Tibial artery (tissue), 4 donors: Measurements from ENCODE around the gene CGNL1.

ENCODE experiments used
- DNase-seq, 2 donors: peaks; one replicate each; pipeline ENCODE4 v3.0.0-alpha.2; 2019
- H3K27ac ChIP-seq, 2 donors: fragments of 200-600 bp; sonication (generic) in 1 of 2; 1 replicate in 1 of 2; 2 replicates in 1 of 2; pipeline ENCODE4 v1.5.1; 2018 to 2019; ENCODE audit warnings: mild to moderate bottlenecking in 1 of 2
- H3K27me3 ChIP-seq, 2 donors: fragments of 200-600 bp; sonication (generic) in 1 of 2; one replicate each; pipeline versions ENCODE4 v1.5.1 to v1.6.0; 2016 to 2019
- H3K36me3 ChIP-seq, 3 donors: fragments of 200-600 bp; sonication (generic) in 2 of 3; one replicate each; pipeline ENCODE4 v1.5.1; 2016 to 2019; ENCODE audit warnings: mild to moderate bottlenecking in 2 of 3
- H3K4me1 ChIP-seq, 4 donors: fragments of 200-600 bp; sonication (generic) in 2 of 4; 1 replicate in 3 of 4; 2 replicates in 1 of 4; pipeline ENCODE4 v1.5.1; 2016 to 2019
- H3K4me3 ChIP-seq, 2 donors: fragments of 200-600 bp; sonication (generic) in 1 of 2; 1 replicate in 1 of 2; 2 replicates in 1 of 2; pipeline ENCODE4 v1.5.1; 2018 to 2019; ENCODE audit warnings: mild to moderate bottlenecking in 2 of 2
- H3K9me3 ChIP-seq, 3 donors: fragments of 200-600 bp; sonication (generic) in 1 of 3; one replicate each; pipeline ENCODE4 v1.5.1; 2016 to 2019
- intact Hi-C: fragments of 100-400 bp; cut with DNase I; formaldehyde crosslinking; loops from one replicate; pipeline ENCODE4 v1.15.0; 2023; ENCODE audit warnings: low total_unique reads
- TF ChIP-seq, protein P1 (sequence below), 2 experiments: fragments of 200-600 bp in 1 of 2; fragments of 450-650 bp in 1 of 2; IDR thresholded peaks; one replicate each; pipeline ENCODE4 v1.5.1; 2017 to 2019; ENCODE audit warnings: antibody characterized with exemption in 2 of 2, mild to moderate bottlenecking in 1 of 2, moderate library complexity in 1 of 2

CGNL1 gene

DNA sequence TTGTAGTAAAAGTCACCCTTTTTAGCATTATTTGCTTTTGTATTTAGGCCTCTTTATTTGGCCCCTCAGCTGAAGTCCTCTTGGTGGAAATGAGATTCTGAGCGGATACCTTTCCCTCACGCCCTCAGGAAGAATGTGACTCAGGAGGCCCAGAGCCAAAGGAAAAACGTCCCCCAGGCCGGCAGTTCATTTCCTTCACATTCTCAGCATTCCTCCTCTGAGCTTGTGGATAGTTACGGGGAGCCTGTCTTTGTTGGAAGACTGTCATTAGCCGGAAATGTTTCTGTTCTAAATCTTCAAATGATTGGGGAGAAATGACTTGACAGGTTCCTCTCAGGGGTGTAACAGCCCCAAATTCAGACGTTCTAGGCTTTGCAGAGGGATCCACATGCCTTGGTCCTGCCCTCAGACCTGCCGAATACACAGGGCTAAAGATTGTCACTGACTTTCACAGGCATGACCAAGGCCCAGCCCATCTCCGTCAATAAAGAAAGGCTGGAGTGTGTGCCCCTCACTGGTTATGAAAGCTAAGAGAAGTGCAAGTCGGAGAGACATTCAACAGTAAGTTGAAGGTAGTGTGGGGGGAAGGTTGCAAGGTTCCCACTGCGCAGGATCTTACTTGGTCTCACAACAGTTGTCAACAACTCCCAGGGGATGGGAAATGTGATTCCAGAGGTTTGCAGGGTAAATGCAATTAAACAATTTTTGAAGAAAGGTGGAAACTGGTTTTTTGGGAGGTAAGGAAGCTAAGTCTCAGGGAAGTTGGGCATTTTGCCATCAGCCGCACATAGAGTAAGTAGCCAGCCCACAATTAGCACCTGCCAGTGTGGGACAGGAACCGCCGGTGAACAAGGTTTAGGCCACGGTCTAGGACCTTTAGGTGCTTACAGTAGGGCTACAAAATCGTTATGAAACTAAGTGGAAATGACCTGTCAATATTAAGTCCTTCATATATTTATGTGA lies 175.7 kb downstream of the CGNL1 start:
- TF ChIP-seq, protein P1, sequence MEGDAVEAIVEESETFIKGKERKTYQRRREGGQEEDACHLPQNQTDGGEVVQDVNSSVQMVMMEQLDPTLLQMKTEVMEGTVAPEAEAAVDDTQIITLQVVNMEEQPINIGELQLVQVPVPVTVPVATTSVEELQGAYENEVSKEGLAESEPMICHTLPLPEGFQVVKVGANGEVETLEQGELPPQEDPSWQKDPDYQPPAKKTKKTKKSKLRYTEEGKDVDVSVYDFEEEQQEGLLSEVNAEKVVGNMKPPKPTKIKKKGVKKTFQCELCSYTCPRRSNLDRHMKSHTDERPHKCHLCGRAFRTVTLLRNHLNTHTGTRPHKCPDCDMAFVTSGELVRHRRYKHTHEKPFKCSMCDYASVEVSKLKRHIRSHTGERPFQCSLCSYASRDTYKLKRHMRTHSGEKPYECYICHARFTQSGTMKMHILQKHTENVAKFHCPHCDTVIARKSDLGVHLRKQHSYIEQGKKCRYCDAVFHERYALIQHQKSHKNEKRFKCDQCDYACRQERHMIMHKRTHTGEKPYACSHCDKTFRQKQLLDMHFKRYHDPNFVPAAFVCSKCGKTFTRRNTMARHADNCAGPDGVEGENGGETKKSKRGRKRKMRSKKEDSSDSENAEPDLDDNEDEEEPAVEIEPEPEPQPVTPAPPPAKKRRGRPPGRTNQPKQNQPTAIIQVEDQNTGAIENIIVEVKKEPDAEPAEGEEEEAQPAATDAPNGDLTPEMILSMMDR (IDR thresholded peaks at IDR 0.05) = no peak
- Histone ChIP-seq H3K9me3 (no peaks in the 10 kb centered on the region), H3K4me1 (peaks cover 0 to 8% (median 0%) of the 10 kb centered on the region in 4 donors), H3K36me3 (peaks cover 0 to 7% (median 0%) of the 10 kb centered on the region in 3 donors), H3K27ac (no peak overlapping the region), H3K27me3 (no peaks in the 10 kb centered on the region), H3K4me3 (no peak overlapping the region)
- intact Hi-C loops = no loop called here
- DNase-seq = no peak

DNA sequence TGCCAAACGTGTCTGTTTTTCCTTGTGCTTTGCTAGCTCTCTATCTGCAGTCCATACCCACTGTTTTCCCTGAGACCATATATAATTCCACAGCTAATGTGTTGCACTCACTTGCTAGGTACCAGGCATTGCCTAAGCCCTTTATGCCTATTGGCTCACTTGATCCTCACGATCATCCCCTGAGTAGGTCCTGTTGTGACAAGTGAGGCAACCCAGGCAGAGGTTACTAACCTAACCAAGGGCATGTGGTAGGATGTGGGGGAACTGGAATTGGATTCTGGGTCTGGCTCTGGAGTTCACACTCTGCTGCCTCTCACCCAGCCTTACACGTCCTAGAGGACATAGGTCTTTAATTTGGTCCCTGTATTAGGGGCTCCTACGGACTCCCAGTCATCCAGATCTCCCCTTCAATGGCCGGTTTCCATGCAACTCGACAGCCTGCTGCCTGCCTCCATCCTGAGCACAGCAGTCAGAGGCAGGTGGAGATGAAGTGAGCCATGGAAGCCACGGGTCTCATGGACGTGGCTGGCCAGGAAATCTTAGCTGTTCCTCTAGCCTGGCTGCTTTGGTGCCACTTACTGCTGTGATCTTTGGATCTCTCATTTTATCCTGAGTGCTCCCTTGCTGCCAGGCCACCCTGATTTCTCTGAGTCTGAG lies 176.5 kb downstream of the CGNL1 start:
- intact Hi-C loops = no loop called here
- Histone ChIP-seq H3K9me3 (no peaks in the 10 kb centered on the region), H3K4me3 (no peak overlapping the region), H3K27me3 (no peaks in the 10 kb centered on the region), H3K36me3 (no peaks in the 10 kb centered on the region), H3K27ac (no peak overlapping the region), H3K4me1 (peaks cover 0 to 8% (median 0%) of the 10 kb centered on the region in 4 donors)
- TF ChIP-seq, protein P1 (IDR thresholded peaks at IDR 0.05) = no peak
- DNase-seq = no peak

DNA sequence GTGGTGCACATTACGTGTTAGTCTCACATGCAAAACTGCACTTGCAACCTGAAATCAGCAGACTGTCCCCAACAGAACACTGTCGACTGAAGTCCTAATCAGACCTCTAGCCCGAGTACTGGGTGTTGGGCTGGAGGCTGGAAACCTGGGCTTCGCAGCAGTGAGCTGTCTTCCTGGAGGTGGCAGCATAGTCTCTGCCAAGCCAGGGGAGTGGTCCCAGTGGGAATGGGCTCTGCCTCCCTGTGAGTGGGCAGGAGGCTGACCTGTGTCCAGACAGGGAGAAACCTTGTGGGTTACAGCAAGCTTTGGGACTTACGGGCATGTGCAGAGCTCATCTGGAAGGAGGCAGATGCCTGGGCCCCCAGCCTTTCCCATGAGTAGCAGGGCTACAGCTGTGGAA lies 177.2 kb downstream of the CGNL1 start:
- intact Hi-C loops = no loop called here
- no peak for DNase-seq
- Histone ChIP-seq H3K9me3 (no peaks in the 10 kb centered on the region), H3K4me1 (peaks cover 0 to 8% (median 0%) of the 10 kb centered on the region in 4 donors), H3K27me3 (no peaks in the 10 kb centered on the region), H3K36me3 (no peaks in the 10 kb centered on the region), H3K27ac (no peak overlapping the region), H3K4me3 (no peak overlapping the region)
- TF ChIP-seq, protein P1 (IDR thresholded peaks at IDR 0.05) = no peak

DNA sequence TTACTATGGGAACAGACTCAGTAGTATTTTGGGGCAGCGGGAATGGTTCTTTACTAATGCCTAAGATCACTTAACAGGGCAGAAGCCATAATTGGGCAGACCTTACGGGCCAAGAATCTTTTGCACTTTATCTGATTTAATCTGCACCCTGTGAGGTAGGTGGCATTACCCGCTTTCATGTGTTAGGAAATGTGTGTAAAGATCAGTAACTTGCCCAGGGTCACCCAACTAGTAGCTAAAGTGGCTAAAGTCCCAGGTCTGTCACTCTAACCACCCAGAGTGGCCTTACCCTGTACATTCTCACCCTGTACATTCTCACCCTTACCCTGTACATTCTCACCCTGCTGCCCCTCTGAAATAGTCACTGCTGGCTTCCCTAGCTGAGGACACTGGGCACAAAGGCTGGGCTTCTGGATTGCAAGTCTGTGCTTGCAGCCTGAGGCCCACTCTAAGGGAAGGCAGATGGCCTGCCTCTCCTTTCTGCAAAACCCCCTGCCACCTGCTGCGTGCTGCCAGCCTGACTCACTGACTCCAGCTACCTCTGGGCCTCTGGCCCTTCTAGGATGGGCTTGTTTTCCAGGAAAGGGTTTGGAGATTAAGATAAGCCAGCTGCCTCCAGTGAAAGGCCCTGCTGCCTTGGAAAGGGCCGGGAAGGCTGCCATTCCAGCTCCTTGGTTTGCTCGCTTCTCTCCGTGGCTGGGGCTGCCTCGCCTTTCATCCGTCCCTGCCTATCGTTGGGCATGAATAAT lies 177.9 kb downstream of the CGNL1 start:
- intact Hi-C loops = no loop called here
- H3K4me1 ChIP-seq = peaks cover 0 to 8% (median 0%) of the 10 kb centered on the region in 4 donors

DNA sequence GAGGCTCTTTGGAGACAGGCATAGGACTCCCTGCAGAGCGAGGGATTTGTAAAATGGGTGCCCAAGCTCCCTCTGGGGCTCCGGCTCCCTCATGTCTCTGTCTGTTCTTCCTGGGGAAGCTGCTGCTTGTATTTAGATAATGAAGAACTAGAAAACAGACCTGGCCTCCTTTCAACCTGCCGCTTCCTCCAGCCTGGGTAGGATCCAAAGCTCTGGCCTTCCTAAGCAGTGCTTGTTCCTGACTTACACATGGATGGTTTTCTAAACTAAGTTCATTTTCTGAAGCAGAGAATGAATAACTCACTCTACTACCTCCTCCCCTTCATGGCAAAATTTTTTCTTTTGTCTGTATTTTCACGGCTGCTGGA lies 178.5 kb downstream of the CGNL1 start:
- Histone ChIP-seq H3K4me3 (no peak overlapping the region), H3K9me3 (no peaks in the 10 kb centered on the region), H3K36me3 (no peaks in the 10 kb centered on the region), H3K4me1 (peaks cover 0 to 8% (median 0%) of the 10 kb centered on the region in 4 donors), H3K27me3 (no peaks in the 10 kb centered on the region), H3K27ac (no peak overlapping the region)
- intact Hi-C loops = no loop called here
- TF ChIP-seq, protein P1 (IDR thresholded peaks at IDR 0.05) = no peak
- no peak for DNase-seq

More for the DNA sequence above, 177.9 kb downstream of the CGNL1 start:
- TF ChIP-seq, protein P1 (IDR thresholded peaks at IDR 0.05) = no peak
- Histone ChIP-seq H3K36me3 (no peaks in the 10 kb centered on the region), H3K4me3 (no peak overlapping the region), H3K9me3 (no peaks in the 10 kb centered on the region), H3K27me3 (no peaks in the 10 kb centered on the region), H3K27ac (no peak overlapping the region)
- no peak for DNase-seq
